ENCODE results near the gene SNX30. TPM values are rescaled to one million over a fixed set of nuclear protein-coding genes. Genes with fewer than 3 reads are reported as not detected.
A peak's percentile ranks its signal among the peaks of the same experiment; 100 is the strongest.

SNX30 gene
- total RNA-seq, 1 donor from 2014 or later: 18.2 TPM

DNA sequence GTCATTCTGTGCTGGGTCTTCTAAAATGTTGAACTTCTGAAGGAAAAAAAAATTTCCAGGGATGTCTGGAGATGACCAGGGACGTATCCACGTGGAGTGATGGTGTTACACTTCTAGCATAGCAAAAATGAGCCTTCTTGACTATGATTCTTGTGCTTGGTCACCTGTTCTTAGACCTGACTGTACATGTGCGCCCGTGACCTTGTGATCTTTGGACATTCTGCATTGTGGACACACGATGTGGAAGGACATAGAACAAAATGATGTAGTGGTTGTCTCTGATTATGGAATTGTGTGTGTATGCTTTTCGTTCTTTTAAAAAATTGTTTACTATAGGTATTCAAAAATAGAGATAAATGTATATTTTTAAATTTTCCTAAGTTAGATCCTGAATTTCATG, 61.0 kb downstream of the SNX30 start:
- Mint-ChIP-seq H3K4me3 (ENCODE audit: unreplicated experiment) (no peak overlapping the region), H3K27me3 (ENCODE audit: unreplicated experiment) (no peaks in the 10 kb centered on the region), H3K4me1 (ENCODE audit: unreplicated experiment) (no peaks in the 10 kb centered on the region), H3K36me3 (ENCODE audit: unreplicated experiment) (peaks cover 9% of the 10 kb centered on the region), H3K27ac (ENCODE audit: unreplicated experiment) (no peak overlapping the region), H3K9me3 (ENCODE audit: unreplicated experiment) (no peaks in the 10 kb centered on the region)
- no peak for DNase-seq (ENCODE audit: extremely low spot score, unreplicated experiment)
- TF ChIP-seq, protein P1, sequence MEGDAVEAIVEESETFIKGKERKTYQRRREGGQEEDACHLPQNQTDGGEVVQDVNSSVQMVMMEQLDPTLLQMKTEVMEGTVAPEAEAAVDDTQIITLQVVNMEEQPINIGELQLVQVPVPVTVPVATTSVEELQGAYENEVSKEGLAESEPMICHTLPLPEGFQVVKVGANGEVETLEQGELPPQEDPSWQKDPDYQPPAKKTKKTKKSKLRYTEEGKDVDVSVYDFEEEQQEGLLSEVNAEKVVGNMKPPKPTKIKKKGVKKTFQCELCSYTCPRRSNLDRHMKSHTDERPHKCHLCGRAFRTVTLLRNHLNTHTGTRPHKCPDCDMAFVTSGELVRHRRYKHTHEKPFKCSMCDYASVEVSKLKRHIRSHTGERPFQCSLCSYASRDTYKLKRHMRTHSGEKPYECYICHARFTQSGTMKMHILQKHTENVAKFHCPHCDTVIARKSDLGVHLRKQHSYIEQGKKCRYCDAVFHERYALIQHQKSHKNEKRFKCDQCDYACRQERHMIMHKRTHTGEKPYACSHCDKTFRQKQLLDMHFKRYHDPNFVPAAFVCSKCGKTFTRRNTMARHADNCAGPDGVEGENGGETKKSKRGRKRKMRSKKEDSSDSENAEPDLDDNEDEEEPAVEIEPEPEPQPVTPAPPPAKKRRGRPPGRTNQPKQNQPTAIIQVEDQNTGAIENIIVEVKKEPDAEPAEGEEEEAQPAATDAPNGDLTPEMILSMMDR (IDR thresholded peaks at IDR 0.05): no peak

DNA sequence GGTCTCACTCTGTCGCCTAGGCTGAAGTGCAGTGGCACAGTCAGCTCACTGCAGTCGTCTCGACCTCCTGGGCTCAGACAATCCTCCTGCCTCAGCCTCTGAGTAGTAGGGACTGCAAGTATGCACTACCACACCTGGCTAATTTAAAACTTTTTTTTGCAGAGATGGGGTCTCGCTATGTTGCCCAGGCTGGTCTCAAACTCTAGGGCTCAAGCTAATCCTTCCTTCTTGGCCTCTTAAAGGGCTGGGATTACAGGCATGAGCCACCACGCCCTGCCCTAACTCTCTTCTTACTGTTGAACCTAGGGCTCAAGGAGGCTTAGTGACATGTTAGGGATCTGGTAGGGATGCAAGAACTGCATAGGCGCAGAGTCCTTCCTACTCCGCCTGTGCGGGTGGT, 65.3 kb downstream of the SNX30 start:
- peaks cover 6% of the 10 kb centered on the region for H3K4me1 Mint-ChIP-seq (ENCODE audit: unreplicated experiment)
- no peaks in the 10 kb centered on the region for H3K27me3 Mint-ChIP-seq (ENCODE audit: unreplicated experiment)
- TF ChIP-seq, protein P1 (IDR thresholded peaks at IDR 0.05): no peak
- no peak overlapping the region for H3K27ac Mint-ChIP-seq (ENCODE audit: unreplicated experiment)
- no peak for DNase-seq (ENCODE audit: extremely low spot score, unreplicated experiment)
- H3K9me3 Mint-ChIP-seq (ENCODE audit: unreplicated experiment): no peaks in the 10 kb centered on the region
- H3K4me3 Mint-ChIP-seq (ENCODE audit: unreplicated experiment): no peak overlapping the region
- H3K36me3 Mint-ChIP-seq (ENCODE audit: unreplicated experiment): peaks cover 16% of the 10 kb centered on the region

DNA sequence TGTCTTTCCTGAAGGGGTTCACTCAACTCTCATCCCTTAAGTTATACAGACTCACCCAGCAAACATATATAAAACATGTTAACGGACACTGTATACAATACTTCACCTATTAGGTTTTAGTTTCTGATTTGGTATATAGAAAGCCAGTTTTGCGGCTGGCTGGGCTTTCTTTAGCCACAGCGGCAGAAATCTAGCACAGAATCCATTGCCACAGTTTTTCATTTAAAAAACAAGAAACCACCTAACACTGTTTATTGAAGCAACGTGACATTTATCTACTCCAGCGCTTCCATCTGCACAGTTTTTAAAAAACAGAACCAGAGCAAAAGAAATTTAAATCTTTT, 67.3 kb downstream of the SNX30 start:
- H3K27ac Mint-ChIP-seq (ENCODE audit: unreplicated experiment): no peak overlapping the region
- DNase-seq (ENCODE audit: extremely low spot score, unreplicated experiment): no peak
- peaks cover 16% of the 10 kb centered on the region for H3K36me3 Mint-ChIP-seq (ENCODE audit: unreplicated experiment)
- no peaks in the 10 kb centered on the region for H3K9me3 Mint-ChIP-seq (ENCODE audit: unreplicated experiment)
- H3K4me1 Mint-ChIP-seq (ENCODE audit: unreplicated experiment): peaks cover 6% of the 10 kb centered on the region
- H3K4me3 Mint-ChIP-seq (ENCODE audit: unreplicated experiment): no peak overlapping the region
- no peaks in the 10 kb centered on the region for H3K27me3 Mint-ChIP-seq (ENCODE audit: unreplicated experiment)
- TF ChIP-seq, protein P1 (IDR thresholded peaks at IDR 0.05): no peak

DNA sequence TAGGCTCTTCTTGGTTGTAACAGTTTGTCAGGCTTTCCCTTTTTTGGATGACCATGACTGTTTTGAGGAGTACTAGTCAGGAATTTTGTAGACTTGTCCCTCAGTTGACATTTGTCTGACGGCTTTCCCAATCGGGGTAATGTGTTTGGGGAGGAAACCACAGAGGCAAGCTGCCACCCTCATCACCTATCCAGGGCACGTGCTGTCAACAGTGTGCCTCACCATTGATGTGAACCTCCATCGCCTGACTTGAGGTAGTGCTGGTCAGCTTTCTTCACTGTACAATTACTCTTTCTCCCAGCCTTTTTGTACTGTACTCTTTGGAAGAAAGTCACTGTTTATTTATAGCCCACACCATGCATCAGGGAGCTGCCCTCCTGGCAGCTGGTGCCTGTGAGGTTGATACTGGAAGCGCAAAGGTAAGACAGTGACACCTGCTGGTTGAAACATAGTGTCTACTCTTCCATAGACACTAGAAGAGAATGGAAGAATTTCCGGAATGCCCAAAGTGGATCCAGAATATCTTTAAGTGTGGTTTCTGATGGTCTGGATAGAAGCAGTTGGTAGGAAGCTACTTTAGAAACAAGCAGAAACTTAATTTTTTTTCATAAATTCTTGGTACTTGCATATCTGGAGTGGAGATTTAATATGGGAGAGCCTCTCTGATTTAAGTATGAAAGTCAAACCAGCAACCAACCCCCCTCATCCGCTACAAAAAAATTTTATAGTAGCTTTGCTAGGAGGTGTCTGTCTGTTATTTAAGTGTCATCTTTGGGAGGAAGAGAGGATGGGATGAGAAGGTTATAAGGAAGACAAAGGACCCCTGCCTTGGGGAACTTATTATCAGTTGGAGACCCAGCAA, 69.3 kb downstream of the SNX30 start:
- Mint-ChIP-seq H3K4me3 (ENCODE audit: unreplicated experiment) (no peak overlapping the region), H3K36me3 (ENCODE audit: unreplicated experiment) (peaks cover 21% of the 10 kb centered on the region), H3K27me3 (ENCODE audit: unreplicated experiment) (no peaks in the 10 kb centered on the region), H3K27ac (ENCODE audit: unreplicated experiment) (no peak overlapping the region), H3K4me1 (ENCODE audit: unreplicated experiment) (peaks cover 6% of the 10 kb centered on the region), H3K9me3 (ENCODE audit: unreplicated experiment) (no peaks in the 10 kb centered on the region)
- DNase-seq (ENCODE audit: extremely low spot score, unreplicated experiment): no peak
- TF ChIP-seq, protein P1 (IDR thresholded peaks at IDR 0.05): peak; percentile 75

DNA sequence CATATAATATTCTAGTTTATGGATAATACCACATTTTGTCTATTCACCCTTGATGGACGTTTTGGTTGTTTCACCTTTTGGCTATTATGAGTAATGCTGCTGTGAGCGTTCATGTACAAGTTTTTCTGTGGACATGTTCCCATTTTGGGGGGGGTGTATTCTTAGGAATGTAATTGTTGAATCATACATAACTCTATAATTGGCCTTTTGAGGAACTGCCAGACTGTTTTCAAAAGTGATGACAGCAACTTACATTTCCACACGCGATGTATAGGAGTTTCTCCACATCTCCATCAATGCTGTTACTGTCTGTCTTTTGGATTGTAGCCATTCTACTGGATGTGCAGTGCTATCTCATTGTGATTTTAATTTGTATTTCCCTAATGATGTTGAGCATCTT, 70.3 kb downstream of the SNX30 start:
- Mint-ChIP-seq H3K9me3 (ENCODE audit: unreplicated experiment) (no peaks in the 10 kb centered on the region), H3K4me1 (ENCODE audit: unreplicated experiment) (peaks cover 6% of the 10 kb centered on the region), H3K27ac (ENCODE audit: unreplicated experiment) (no peak overlapping the region), H3K4me3 (ENCODE audit: unreplicated experiment) (no peak overlapping the region), H3K36me3 (ENCODE audit: unreplicated experiment) (peaks cover 21% of the 10 kb centered on the region), H3K27me3 (ENCODE audit: unreplicated experiment) (no peaks in the 10 kb centered on the region)
- TF ChIP-seq, protein P1 (IDR thresholded peaks at IDR 0.05): no peak
- no peak for DNase-seq (ENCODE audit: extremely low spot score, unreplicated experiment)
